K562 (cell line): ENCODE data around the gene CAPN5. TPM values are rescaled to one million over a fixed set of nuclear protein-coding genes. Genes with fewer than 3 reads are reported as not detected.
A peak's percentile ranks its signal among the peaks of the same experiment; 100 is the strongest.

Experiments
- CBFA2T2 ChIP-seq: fragments of 450-650 bp; conservative IDR thresholded peaks from 2 replicates; pipeline ENCODE4 v1.6.1; 2017; ENCODE audit warnings: mild to moderate bottlenecking
- CREB5 ChIP-seq: fragments of 250-450 bp; sonication (Bioruptor Pico); IDR thresholded peaks from 2 replicates; pipeline ENCODE4 v1.5.0; 2020; ENCODE audit warnings: mild to moderate bottlenecking
- DACH1 ChIP-seq: fragments of 450-650 bp; IDR thresholded peaks from 2 replicates; pipeline ENCODE4 v1.6.1; 2018; ENCODE audit not compliant: partially characterized antibody
- DPF2 ChIP-seq: fragments of 450-650 bp; IDR thresholded peaks from 2 replicates; pipeline ENCODE4 v1.6.1; 2016
- ESRRB ChIP-seq: fragments of 250-450 bp; sonication (Bioruptor Pico); IDR thresholded peaks from 2 replicates; pipeline ENCODE4 v1.5.0; 2020; ENCODE audit warnings: mild to moderate bottlenecking, moderate library complexity, borderline replicate concordance
- FOXP1 ChIP-seq: sonication (generic); formaldehyde crosslinking; IDR thresholded peaks from 2 replicates; pipeline ENCODE4 v1.8.0; 2022; ENCODE audit warnings: mild to moderate bottlenecking, missing genetic modification reagents
- GABPB2 ChIP-seq: fragments of 250-450 bp; sonication (Bioruptor Pico); conservative IDR thresholded peaks from 2 replicates; pipeline ENCODE4 v1.5.1; 2021; ENCODE audit warnings: mild to moderate bottlenecking
- HDAC6 ChIP-seq: IDR thresholded peaks from 2 replicates; pipeline ENCODE4 v1.6.1; 2012; ENCODE audit warnings: low read depth, mild to moderate bottlenecking, control low read depth, inconsistent platforms, low read length, moderate library complexity
- HDGF ChIP-seq: fragments of 450-650 bp; IDR thresholded peaks from 2 replicates; pipeline ENCODE4 v1.6.1; 2016
- KLF1 ChIP-seq: fragments of 450-650 bp; IDR thresholded peaks from 2 replicates; pipeline ENCODE4 v1.6.1; 2016; ENCODE audit warnings: missing genetic modification characterization, missing compliant biosample characterization
- MXI1 ChIP-seq: IDR thresholded peaks from 2 replicates; pipeline ENCODE4 v1.6.1; 2011; ENCODE audit warnings: low read depth, mild to moderate bottlenecking, improper control_type of control experiment, low read length
- PTTG1 ChIP-seq: fragments of 450-650 bp; IDR thresholded peaks from 2 replicates; pipeline ENCODE4 v1.6.1; 2016; ENCODE audit warnings: low read depth, mild to moderate bottlenecking, missing genetic modification characterization, missing compliant biosample characterization
- TAL1 ChIP-seq: fragments of 450-650 bp; IDR thresholded peaks from 2 replicates; pipeline ENCODE4 v1.6.1; 2016; ENCODE audit warnings: mild to moderate bottlenecking
- TCFL5 ChIP-seq: fragments of 250-450 bp; sonication (Bioruptor Pico); conservative IDR thresholded peaks from 2 replicates; pipeline ENCODE4 v1.6.1; 2021; ENCODE audit warnings: mild to moderate bottlenecking, moderate library complexity, matching md5 sums
- UBTF ChIP-seq, 2 experiments: IDR thresholded peaks; 2 replicates each; pipeline ENCODE4 v1.6.1; 2012; ENCODE audit warnings: improper control_type of control experiment in 2 of 2, low read depth in 2 of 2, low read length in 2 of 2, borderline replicate concordance in 1 of 2
- WHSC1 ChIP-seq: IDR thresholded peaks from one replicate; pipeline ENCODE4 v1.6.1; 2012; ENCODE audit warnings: low read length, control low read depth, inconsistent platforms
- ZBTB49 ChIP-seq: sonication (generic); formaldehyde crosslinking; IDR thresholded peaks from 2 replicates; pipeline ENCODE4 v1.8.0; 2022; ENCODE audit warnings: missing genetic modification reagents, mild to moderate bottlenecking, borderline replicate concordance
- polyA plus RNA-seq, 8 experiments: library from polyadenylated mRNA; depleted of rRNA in 4 of 8; stranded (reverse) in 5 of 8; unstranded in 3 of 8; fragments of >200 nt; fragmentation: Nextera tagmentation in 2 of 8; fragmentation: Illumina TruSeq in 1 of 8; extraction: Ambion mirVana in 2 of 8; extraction: Trizol in 1 of 8; gene quantifications; 2 replicates each; pipeline versions ENCODE4 v1.2.1 to v1.2.3, GENCODE V29; 2011 to 2014; ENCODE audit warnings: inconsistent platforms in 1 of 8, missing spikeins in 1 of 8
- total RNA-seq, 7 experiments: library from RNA; depleted of rRNA in 6 of 7; stranded (reverse); fragments of >200 nt in 6 of 7; fragmentation: Illumina TruSeq in 2 of 7; extraction: Trizol in 2 of 7; gene quantifications; 2 replicates each; pipeline versions ENCODE4 v1.2.1 to v1.2.3, GENCODE V29; 2011 to 2021; ENCODE audit warnings: low replicate concordance in 1 of 7
- TF ChIP-seq, protein P1 (sequence below): fragments of 450-650 bp; IDR thresholded peaks from 2 replicates; pipeline ENCODE4 v1.7.0; 2016; ENCODE audit warnings: borderline replicate concordance

Gene CAPN5
- total and polyA plus RNA-seq, 9 of the 15 experiments (the other 6 are each of a cell fraction or from before 2014, with no cell fraction given), result 0.04 to 0.44 (median 0.14) TPM; not detected in 2

- no peak for TF ChIP-seq CREB5 (CRISPR knock-in tag)
- no peak for TF ChIP-seq WHSC1
- peak; percentile 37 to 88; a peak in 2 of 4 replicates for TF ChIP-seq UBTF (IDR thresholded peaks at IDR 0.05; ENCODE audit: borderline replicate concordance in 1 of 2, low read depth in 2 of 2, low read length in 2 of 2)
- TF ChIP-seq FOXP1 (CRISPR knock-in tag), result no peak
- no peak for TF ChIP-seq ZBTB49 (CRISPR knock-in tag)
- TF ChIP-seq PTTG1 (tag), result no peak
- TF ChIP-seq, protein P1, sequence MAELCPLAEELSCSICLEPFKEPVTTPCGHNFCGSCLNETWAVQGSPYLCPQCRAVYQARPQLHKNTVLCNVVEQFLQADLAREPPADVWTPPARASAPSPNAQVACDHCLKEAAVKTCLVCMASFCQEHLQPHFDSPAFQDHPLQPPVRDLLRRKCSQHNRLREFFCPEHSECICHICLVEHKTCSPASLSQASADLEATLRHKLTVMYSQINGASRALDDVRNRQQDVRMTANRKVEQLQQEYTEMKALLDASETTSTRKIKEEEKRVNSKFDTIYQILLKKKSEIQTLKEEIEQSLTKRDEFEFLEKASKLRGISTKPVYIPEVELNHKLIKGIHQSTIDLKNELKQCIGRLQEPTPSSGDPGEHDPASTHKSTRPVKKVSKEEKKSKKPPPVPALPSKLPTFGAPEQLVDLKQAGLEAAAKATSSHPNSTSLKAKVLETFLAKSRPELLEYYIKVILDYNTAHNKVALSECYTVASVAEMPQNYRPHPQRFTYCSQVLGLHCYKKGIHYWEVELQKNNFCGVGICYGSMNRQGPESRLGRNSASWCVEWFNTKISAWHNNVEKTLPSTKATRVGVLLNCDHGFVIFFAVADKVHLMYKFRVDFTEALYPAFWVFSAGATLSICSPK, result no peak
- no peak for TF ChIP-seq HDGF
- peak; percentile 58; the same call in 1 of the 2 replicates for TF ChIP-seq KLF1
- no peak for TF ChIP-seq TCFL5 (CRISPR knock-in tag)
- peak; percentile 7 for TF ChIP-seq DACH1
- TF ChIP-seq TAL1, result no peak
- no peak for TF ChIP-seq GABPB2 (CRISPR knock-in tag)
- TF ChIP-seq DPF2, result no peak
- TF ChIP-seq MXI1, result no peak
- TF ChIP-seq HDAC6, result no peak
- TF ChIP-seq CBFA2T2, result no peak
- no peak for TF ChIP-seq ESRRB
These were observed at the start of gene CAPN5 (continued) for GRCh38 chr11:77066229-77067042.
